Activated T-cell treated with anti-CD3 and anti-CD28 coated beads, Interleukin-2, amount 50 U/mL, for 24 hours (primary cell): ENCODE data around the gene SLC30A4.

ENCODE experiments used
- DNase-seq: peaks from one replicate; pipeline ENCODE4 v3.0.0-alpha.2; 2020
- H3K27ac Mint-ChIP-seq: 2 replicates; pipeline ENCODE4 v1.8.0; 2020; ENCODE audit warnings: mild to moderate bottlenecking, mixed read lengths
- H3K27me3 Mint-ChIP-seq: 2 replicates; pipeline ENCODE4 v1.8.0; 2020; ENCODE audit warnings: mixed read lengths
- H3K36me3 Mint-ChIP-seq: 2 replicates; pipeline ENCODE4 v1.8.0; 2020; ENCODE audit warnings: low read depth, mixed read lengths
- H3K4me1 Mint-ChIP-seq: 2 replicates; pipeline ENCODE4 v1.8.0; 2020; ENCODE audit warnings: low read depth, mixed read lengths
- H3K4me3 Mint-ChIP-seq: 2 replicates; pipeline ENCODE4 v1.8.0; 2020; ENCODE audit warnings: mild to moderate bottlenecking, moderate library complexity, mixed read lengths
- H3K9me3 Mint-ChIP-seq: 2 replicates; pipeline ENCODE4 v1.8.0; 2020; ENCODE audit warnings: mixed read lengths

SLC30A4 gene

DNA sequence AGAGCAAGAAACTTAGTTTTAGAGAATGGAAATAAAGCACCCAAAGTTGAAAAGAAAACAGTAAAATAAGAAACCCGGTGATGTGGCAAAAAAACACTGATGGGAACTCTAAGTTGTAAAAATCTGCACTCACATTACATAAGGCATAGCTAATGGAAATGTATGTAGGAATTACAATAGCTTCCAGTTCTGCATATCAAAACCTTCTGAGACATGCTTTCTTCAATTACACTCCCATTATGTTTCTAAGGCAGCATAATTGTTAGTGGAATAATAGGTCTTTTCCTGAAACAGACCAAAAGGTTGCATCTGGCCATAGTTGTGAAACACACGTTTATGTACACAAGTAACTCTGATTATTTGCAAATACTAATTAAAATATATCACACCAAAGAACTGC is 41.4 kb downstream of the SLC30A4 start:
- Mint-ChIP-seq H3K4me1 (no peaks in the 10 kb centered on the region), H3K36me3 (no peaks in the 10 kb centered on the region), H3K9me3 (no peaks in the 10 kb centered on the region), H3K4me3 (no peak overlapping the region), H3K27ac (no peak overlapping the region), H3K27me3 (no peaks in the 10 kb centered on the region)
- DNase-seq: no peak

DNA sequence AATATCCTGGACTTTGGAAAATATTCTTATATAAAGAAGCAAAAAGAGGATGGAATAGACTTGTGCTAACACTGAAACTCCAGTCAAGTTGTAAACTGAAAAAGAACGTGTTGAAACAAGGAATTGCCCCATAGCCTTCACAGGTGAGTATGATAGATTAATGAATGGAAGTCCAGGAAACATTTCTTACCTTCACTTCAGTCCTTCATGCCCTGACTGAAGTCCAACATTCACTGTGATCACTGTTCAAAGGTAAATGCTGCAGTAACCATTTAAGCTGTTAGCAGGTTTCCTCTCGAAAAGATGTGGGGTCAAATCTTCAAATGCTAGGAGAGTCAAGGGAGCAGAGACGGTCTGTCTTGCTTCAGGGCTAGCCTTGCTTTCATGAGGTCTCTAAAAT is 46.1 kb downstream of the SLC30A4 start:
- no peaks in the 10 kb centered on the region for H3K36me3 Mint-ChIP-seq
- H3K9me3 Mint-ChIP-seq: no peaks in the 10 kb centered on the region
- H3K27ac Mint-ChIP-seq: no peak overlapping the region
- H3K4me3 Mint-ChIP-seq: no peak overlapping the region
- H3K4me1 Mint-ChIP-seq: no peaks in the 10 kb centered on the region
- no peak for DNase-seq
- H3K27me3 Mint-ChIP-seq: peaks cover 6% of the 10 kb centered on the region

- Mint-ChIP-seq H3K4me1 (no peaks in the 10 kb centered on the region), H3K27ac (no peak overlapping the region), H3K4me3 (no peak overlapping the region), H3K27me3 (peaks cover 16% of the 10 kb centered on the region), H3K36me3 (no peaks in the 10 kb centered on the region), H3K9me3 (no peaks in the 10 kb centered on the region)
- no peak for DNase-seq
Measured at GRCh38 chr15:45474799-45475198, 47.8 kb downstream of the SLC30A4 start.

DNA sequence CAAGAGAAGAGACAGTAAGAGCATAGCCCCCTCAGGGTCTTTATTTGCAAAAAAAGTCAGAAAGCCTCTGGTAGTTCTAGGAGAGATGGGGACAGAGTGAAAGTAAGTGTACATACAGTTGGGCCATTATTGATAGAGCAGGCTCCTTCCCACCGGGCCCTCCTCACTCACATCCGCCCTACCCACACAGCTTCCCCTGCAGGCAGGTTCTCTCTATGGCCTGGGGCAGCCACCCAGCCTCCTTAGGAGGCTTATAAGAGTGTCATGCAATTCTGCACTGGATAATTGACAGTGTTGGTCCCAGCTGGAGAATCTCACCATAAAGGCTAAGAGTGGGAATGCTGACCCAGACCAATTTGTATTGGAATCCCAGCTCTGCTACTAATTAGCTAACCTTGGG is 49.5 kb downstream of the SLC30A4 start:
- no peak for DNase-seq
- no peaks in the 10 kb centered on the region for H3K9me3 Mint-ChIP-seq
- H3K36me3 Mint-ChIP-seq: no peaks in the 10 kb centered on the region
- peaks cover 28% of the 10 kb centered on the region for H3K27me3 Mint-ChIP-seq
- H3K4me3 Mint-ChIP-seq: no peak overlapping the region
- no peak overlapping the region for H3K27ac Mint-ChIP-seq
- H3K4me1 Mint-ChIP-seq: no peaks in the 10 kb centered on the region

- no peak overlapping the region for H3K27ac Mint-ChIP-seq
- H3K36me3 Mint-ChIP-seq: no peaks in the 10 kb centered on the region
- H3K4me1 Mint-ChIP-seq: no peaks in the 10 kb centered on the region
- DNase-seq: no peak
- no peak overlapping the region for H3K4me3 Mint-ChIP-seq
- H3K9me3 Mint-ChIP-seq: no peaks in the 10 kb centered on the region
- peaks cover 31% of the 10 kb centered on the region for H3K27me3 Mint-ChIP-seq
Measured at GRCh38 chr15:45471151-45471550, 51.4 kb downstream of the SLC30A4 start.

DNA sequence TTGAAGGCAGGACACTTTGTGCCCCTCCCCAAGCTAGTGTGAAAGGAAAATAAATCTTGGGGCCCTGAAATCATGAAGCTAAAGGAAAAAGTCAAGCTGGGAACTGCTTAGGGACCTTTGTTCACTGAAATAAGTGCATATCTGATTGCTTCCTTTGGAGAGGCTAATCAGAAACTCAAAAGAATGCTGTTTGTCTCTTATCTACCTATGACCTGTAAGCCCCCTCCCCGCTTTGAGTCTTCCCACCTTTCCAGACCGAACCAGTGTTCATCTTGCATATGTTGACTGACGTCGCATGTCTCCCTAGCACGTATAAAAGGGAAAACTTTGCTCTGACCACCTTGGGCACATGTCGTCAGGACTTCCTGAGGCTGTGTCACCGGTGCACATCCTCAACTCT is 53.1 kb downstream of the SLC30A4 start:
- Mint-ChIP-seq H3K27ac (no peak overlapping the region), H3K27me3 (peaks cover 31% of the 10 kb centered on the region), H3K36me3 (no peaks in the 10 kb centered on the region), H3K4me3 (no peak overlapping the region), H3K4me1 (no peaks in the 10 kb centered on the region), H3K9me3 (no peaks in the 10 kb centered on the region)
- no peak for DNase-seq

DNA sequence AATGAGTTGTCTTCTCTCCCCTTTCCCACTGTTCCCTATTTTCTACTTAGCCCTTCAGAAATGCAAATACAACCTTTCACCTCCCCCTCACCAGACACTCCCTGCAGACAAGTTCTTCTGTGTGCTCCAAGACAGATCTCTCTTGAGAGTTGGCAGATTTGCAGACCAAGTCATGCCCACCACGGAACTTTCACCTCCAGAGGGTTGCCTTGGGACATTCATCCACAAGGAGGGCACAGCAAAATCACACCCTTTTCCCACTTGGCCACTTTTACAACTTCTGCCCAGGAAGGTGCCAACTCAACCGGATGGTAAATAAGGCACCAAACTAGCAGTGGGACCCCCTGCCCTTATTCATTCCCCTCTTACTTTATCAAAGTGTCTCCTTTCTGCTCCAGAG is 53.5 kb downstream of the SLC30A4 start:
- Mint-ChIP-seq H3K4me1 (no peaks in the 10 kb centered on the region), H3K27ac (no peak overlapping the region), H3K27me3 (peaks cover 31% of the 10 kb centered on the region), H3K9me3 (no peaks in the 10 kb centered on the region), H3K36me3 (no peaks in the 10 kb centered on the region), H3K4me3 (no peak overlapping the region)
- no peak for DNase-seq

DNA sequence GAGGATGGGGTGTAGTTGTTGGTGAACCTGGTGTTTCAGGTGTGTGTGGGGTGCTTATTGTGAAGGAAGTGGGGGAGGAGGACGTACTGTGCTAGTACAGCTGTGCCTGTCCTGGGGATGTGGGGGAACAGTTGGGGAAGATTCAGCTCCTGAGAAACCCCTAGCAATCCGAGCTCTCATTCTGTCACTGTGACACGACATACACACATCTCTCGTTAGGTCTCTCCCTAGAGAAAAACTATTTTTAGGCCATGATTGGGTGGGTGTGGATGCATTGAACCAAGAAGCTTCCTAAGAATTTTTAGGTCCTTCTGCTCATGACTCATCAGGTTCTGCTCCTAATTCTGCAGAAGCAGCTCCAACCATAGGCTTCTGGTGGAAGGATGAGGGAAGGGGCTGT is 54.3 kb downstream of the SLC30A4 start:
- Mint-ChIP-seq H3K27ac (no peak overlapping the region), H3K4me1 (no peaks in the 10 kb centered on the region), H3K36me3 (no peaks in the 10 kb centered on the region), H3K9me3 (no peaks in the 10 kb centered on the region), H3K4me3 (no peak overlapping the region), H3K27me3 (peaks cover 31% of the 10 kb centered on the region)
- no peak for DNase-seq

- H3K27me3 Mint-ChIP-seq: no peaks in the 10 kb centered on the region
- no peaks in the 10 kb centered on the region for H3K9me3 Mint-ChIP-seq
- no peak overlapping the region for H3K27ac Mint-ChIP-seq
- DNase-seq: peak; percentile 82
- H3K36me3 Mint-ChIP-seq: no peaks in the 10 kb centered on the region
- peaks cover 43% of the 10 kb centered on the region for H3K4me1 Mint-ChIP-seq
- H3K4me3 Mint-ChIP-seq: peak overlapping the region; percentile 73
Measured at GRCh38 chr15:45458746-45459403, 63.7 kb downstream of the SLC30A4 start.

GRCh38 chr15:45457641-45458539 is 64.7 kb downstream of the SLC30A4 start:
- Mint-ChIP-seq H3K27me3 (no peaks in the 10 kb centered on the region), H3K9me3 (no peaks in the 10 kb centered on the region), H3K36me3 (no peaks in the 10 kb centered on the region), H3K4me3 (peak overlapping the region; percentile 73), H3K27ac (peak overlapping the region; percentile 89), H3K4me1 (peaks cover 43% of the 10 kb centered on the region)
- peak; percentile 62 for DNase-seq

DNA sequence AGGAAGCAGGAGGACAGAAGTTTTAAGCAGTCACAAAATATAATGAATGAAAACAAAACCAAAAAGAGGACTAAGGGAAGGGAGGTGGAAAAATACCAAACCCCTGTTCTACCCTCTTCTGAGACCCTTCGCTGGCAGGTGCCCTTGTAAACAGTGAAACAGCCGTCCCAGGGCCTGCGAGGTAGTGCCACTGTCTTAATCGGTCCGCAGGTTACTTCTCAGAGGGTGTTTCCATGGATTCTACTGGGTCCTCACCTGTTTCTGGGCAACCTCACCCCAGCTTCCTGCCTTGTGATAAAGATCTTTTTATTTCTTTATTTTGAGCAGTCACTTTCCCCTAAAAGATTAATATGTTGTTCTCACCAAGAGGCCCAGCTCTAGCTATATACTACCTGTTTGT is 65.3 kb downstream of the SLC30A4 start:
- Mint-ChIP-seq H3K9me3 (no peaks in the 10 kb centered on the region), H3K36me3 (no peaks in the 10 kb centered on the region), H3K4me3 (peak overlapping the region; percentile 73), H3K27ac (peak overlapping the region; percentile 89), H3K27me3 (no peaks in the 10 kb centered on the region), H3K4me1 (peaks cover 43% of the 10 kb centered on the region)
- DNase-seq: peak; percentile 37

- H3K4me1 Mint-ChIP-seq: peaks cover 43% of the 10 kb centered on the region
- H3K27ac Mint-ChIP-seq: peak overlapping the region; percentile 69
- peaks cover 2% of the 10 kb centered on the region for H3K9me3 Mint-ChIP-seq
- H3K36me3 Mint-ChIP-seq: no peaks in the 10 kb centered on the region
- peak; percentile 54 for DNase-seq
- H3K27me3 Mint-ChIP-seq: no peaks in the 10 kb centered on the region
- H3K4me3 Mint-ChIP-seq: no peak overlapping the region
Measured at GRCh38 chr15:45456212-45457106, 66.1 kb downstream of the SLC30A4 start.

DNA sequence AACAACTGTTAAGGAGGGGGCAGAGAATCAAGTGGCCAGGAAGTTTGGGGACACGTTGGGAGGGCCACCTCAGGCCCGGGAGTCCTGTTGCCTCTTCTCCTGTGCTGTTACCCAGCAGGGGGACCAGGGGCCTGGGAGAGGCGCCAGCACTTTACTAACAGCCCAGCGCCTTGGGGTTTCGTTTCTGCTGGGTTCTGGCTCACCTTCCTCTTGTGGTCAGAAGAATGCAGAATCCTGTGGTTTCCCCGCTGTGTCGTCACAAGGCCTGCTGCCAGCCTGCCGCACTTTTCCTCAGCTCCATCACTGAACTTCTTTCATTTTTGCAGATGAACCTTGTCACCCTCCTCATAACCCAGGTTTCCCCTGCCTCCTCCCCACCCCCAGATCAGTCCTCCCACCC is 67.7 kb downstream of the SLC30A4 start:
- peak; percentile 67 for DNase-seq
- no peaks in the 10 kb centered on the region for H3K36me3 Mint-ChIP-seq
- H3K27me3 Mint-ChIP-seq: no peaks in the 10 kb centered on the region
- peaks cover 2% of the 10 kb centered on the region for H3K9me3 Mint-ChIP-seq
- peaks cover 43% of the 10 kb centered on the region for H3K4me1 Mint-ChIP-seq
- peak overlapping the region; percentile 78 for H3K27ac Mint-ChIP-seq
- H3K4me3 Mint-ChIP-seq: peak overlapping the region; percentile 31

DNA sequence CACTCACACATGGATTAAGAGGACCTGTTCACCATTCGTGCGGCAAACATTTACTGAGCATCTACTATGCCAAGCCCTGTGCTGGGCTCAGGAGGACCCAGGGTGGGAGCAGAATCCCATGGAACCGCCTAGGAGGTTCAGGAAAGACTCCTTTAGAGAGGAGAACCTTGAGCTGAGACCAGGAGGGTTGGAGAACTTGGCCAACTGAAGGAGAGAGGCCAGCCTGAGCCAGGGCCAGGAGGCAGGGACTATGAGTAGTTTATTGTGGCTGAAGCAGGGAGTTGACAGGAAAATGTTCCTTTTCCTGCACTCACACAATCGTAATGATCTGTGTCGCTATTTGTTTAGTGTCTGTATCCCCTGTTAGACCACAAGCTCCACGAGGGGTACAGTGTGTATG is 71.3 kb downstream of the SLC30A4 start:
- Mint-ChIP-seq H3K4me3 (no peak overlapping the region), H3K27me3 (no peaks in the 10 kb centered on the region)
- no peak for DNase-seq

More for the DNA sequence above, 71.3 kb downstream of the SLC30A4 start:
- no peak overlapping the region for H3K27ac Mint-ChIP-seq
- H3K4me1 Mint-ChIP-seq: peaks cover 20% of the 10 kb centered on the region
- peaks cover 2% of the 10 kb centered on the region for H3K9me3 Mint-ChIP-seq
- no peaks in the 10 kb centered on the region for H3K36me3 Mint-ChIP-seq
